HG02870 (cell line): Measurements from ENCODE around the gene DYRK1B.
A peak's percentile ranks its signal among the peaks of the same experiment; 100 is the strongest.

Experiments
- ATAC-seq: cut with Tn5 transposase; IDR thresholded peaks from one replicate; pipeline ENCODE4 v1.9.1; 2021; ENCODE audit warnings: mild to moderate bottlenecking, moderate library complexity; ENCODE audit not compliant: unreplicated experiment

The DYRK1B gene

DNA sequence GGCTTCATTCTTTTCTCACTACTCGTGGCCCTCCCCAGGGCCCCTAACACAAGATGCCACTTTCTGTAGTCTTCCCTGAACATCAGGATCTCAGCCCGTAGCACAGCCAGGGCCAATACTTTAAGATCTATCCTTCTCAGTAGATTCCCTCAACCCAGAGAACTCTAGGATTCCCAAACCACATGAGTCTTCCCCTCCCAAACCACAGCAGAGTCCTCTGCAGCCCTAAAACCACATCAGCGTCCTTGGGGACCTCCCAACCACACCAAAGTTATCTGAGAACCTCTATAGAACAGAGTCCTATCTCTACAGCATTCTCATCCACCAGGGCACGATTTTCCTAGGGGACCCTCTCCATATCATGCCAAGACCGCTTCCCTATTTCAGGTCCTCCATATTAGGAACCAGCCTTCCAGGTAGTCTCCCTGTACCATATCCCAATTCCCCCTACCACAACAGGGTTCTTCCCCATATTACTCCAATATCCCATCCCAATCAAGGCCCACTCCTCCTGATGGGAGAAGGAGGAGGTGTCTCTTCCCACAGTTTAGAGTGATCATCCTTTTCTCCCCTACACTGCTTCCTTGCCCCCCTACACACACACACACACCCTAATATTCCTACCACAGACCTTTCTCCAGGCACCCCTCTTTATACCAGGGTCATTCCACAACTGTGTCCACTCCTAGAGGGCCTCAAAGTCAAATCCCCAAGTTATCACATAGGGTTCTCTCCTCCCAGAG is 1.4 kb downstream of the DYRK1B start:
- ATAC-seq = no peak

DNA sequence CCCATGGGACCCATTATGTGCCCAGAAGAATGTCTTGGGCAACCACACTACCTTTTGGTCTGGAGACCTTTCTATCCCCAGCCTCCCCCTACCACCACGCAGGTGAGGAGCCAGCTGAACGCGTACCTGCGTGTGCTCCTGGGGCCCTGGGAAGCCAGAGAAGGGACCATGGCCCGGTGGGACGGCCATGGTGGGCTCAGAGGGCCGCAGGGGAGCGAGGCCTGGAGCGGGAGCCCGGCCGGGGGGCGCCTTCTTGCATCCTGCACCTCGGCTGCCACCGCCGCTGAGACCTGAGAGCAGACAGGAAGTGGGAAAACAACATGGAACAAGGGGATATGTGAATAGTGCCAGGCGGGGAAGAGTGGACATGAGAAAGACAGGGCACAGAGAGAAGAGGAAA is 2.3 kb downstream of the DYRK1B start:
- ATAC-seq = no peak

DNA sequence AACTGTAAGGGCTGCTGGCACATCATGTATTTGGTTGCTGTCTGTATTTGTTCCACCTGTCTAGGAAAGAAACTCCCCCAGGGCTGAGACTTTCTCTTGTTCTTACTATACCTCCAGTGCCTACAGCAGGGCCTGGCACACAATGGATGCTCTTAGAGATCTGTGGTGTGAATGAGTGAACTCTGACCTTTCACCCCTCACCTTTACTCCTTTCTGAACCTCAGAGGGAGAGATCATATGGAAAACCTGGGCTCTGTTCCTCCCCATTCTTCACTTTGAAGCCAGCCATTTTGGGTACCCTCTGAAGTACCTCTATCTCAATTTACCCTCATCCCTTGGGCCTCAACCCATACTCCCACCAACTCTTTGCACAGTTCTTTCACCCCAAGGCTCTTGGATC is 3.1 kb downstream of the DYRK1B start:
- no peak for ATAC-seq

DNA sequence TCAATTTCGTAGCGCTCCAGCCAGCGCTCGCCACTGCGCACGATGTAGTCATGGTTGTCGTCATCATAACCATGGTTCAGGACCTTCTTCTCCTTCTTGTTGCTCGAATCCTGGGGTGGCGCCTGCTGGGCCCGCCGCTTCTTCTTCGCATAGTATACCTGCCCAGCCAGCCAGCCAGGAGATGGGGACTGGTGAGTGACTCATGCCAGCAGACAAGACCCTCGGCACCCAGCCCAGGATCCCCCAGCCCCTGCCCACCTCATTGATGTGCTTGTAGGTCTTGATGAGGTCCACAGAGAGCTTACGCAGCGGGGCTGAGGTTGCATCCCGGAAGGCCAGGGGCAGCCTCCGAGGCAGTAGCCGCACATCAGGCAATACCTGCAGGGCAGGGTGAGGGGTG is 3.6 kb downstream of the DYRK1B start:
- ATAC-seq = no peak

DNA sequence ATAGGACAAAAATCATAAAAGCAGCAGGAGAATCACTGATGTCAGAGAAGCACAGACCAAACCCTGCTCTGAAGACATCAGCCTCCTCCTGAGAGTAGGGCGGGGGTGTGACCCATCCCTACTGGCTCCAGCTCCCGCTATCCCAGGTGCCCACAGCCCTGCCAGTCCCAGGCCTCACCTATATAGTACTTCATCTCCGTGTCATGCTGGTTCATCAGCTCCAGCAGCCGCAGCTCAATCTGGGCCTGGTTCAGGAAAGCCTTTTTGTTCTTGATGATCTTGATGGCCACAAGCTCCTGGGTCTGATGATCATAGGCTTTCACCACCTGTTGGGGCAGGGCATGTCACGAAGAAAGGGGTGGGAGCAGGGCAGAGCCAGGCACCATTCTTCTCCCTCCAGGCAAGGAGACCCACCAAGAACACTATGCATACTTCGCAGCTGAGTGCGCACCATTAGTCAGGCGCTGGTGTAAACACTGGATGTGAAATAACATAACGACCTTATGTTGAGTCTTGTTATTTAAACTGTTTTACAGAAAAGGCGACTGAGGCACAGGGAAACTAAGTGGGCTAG is 4.2 kb downstream of the DYRK1B start:
- ATAC-seq = no peak

DNA sequence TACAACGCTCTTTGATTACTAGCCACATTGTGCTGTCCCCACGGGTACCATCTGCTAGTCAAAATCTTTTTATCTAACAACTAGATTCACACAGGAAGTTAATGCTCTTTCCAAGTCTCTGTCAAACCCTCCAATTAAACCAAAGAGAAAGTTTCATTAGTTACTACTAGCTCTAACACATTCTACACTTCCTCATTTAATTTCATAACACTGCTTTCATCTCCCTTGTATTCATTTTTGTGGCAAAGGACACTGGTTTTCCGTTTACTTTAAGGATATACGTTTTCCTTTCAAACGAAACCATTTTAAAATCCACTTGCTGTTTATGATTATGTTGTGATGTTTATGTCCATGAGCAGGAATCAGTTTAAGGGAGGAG is 5.3 kb downstream of the DYRK1B start:
- ATAC-seq = no peak

DNA sequence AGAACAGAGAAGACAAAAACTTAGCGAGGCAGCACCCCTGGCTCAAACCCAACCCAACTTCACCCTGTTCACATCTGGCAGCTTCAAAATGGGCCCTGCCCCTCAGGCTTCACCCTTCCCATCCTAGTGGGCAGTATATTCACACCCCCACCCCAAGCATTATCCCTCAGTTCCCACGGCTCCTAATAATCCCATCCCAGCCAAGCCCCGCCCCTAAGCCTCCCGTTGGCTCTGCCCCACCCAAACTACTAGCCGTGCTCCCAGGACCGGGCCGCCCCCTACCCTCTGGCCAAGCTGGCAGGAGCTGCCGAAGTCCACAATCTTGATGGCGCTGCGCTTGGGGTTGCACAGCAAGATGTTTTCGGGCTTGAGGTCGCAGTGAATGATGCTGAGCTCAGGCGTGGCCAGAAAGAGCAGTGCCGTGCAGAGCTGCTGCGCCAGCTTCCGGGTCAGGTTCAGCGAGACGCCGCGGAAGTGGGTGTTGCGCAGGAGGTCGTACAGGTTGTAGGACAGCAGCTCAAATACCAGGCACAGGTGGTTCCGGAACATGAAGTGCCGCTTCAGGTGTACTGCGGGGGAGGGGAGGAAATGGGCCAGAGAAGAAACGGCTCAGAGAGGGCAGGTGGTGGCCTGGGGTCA is 5.8 kb downstream of the DYRK1B start:
- no peak for ATAC-seq

DNA sequence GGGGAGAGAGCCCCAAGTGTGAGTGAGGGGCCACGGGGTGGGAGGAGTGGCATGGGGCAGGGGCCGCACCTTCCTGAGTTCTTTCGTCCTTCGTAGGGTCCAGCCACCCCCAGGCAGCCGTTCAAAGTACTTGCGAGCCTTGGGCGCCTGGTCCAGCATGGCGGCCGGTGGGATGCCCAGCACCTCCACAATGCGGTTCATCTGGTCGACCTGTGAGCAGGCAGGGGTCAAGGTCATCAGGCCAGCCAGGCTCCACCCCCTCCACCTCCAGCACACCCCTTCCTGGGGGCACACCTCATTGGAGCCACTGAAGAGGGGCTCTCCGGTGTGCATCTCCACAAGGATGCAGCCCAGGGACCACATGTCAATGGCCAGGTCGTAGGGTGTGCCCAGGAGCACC is 6.7 kb downstream of the DYRK1B start:
- ATAC-seq = no peak

DNA sequence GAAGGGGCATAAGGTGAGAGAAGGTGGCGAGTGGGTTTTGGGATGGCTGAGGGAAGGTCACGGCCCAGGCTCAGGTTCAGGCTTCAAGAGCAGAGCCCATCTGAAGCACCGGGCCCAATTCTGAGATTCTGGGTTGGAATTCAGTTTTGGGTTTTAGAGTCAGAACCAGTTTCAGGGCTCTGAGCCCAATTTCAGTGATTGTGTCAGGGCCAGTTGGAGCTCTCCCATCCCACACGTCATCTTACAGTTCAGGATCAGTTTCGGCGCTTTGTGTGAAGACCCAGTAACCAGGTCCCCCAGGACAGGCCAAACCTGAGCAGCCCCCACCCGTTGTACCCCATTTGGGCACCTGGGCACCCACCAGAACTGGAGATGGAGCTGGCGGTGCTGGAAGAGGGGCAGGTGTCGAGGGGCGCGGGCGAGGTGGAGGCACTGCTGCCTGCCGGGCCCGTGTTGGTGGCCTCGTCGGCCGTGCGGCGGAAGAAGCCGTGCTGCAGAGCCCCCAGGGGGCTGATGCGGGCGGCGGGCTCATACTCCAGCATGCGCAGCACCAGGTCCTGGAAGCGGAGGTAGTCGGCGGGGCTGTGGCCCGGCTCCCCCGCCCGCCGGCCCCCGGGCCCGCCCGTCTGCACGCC is 7.5 kb downstream of the DYRK1B start:
- no peak for ATAC-seq

DNA sequence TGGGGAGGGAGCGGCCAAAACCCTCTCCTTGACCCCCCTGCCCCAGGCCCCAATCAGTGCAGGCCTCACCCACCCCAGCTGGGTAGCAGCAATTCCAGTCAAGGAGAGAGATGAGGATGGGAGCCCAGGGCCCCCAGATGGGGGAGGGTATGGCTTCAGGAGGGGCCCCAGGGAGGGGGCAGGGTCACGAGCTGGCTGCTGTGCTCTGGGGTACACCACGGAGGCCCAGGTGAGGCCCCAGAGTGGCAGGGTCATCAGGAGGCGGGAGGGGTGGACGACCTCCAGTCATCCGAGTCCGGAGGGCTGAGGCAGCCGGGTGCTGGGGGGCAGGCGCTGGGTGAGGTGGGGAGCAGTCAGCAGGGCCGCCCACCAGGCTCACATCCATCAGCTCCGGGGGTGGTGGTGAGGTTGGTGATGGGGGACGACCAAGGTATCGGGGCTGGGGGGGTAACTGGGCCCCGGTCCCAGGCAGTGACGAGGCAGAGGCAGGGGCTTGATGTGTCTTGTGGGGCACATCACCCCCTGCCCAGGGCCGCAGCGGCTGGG is 8.4 kb downstream of the DYRK1B start:
- no peak for ATAC-seq

DNA sequence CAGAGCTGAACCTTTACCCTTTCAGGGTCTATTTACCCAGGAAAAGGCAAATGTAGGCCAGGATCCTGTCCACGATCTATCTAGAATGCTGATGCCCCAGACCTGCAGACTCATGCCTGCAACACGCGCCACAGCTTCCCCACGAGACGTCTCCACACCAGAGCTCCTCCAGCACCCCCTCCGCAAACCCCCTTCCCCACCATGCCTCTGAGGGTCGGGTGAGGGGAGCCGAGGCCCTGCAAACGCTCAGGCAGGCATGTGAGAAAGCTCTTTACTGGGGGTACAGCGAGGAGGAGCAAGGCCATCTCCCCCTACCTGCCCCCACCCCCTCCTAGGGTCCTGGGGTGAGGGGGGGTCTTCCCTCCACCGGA is 8.9 kb downstream of the DYRK1B start:
- ATAC-seq = no peak

DNA sequence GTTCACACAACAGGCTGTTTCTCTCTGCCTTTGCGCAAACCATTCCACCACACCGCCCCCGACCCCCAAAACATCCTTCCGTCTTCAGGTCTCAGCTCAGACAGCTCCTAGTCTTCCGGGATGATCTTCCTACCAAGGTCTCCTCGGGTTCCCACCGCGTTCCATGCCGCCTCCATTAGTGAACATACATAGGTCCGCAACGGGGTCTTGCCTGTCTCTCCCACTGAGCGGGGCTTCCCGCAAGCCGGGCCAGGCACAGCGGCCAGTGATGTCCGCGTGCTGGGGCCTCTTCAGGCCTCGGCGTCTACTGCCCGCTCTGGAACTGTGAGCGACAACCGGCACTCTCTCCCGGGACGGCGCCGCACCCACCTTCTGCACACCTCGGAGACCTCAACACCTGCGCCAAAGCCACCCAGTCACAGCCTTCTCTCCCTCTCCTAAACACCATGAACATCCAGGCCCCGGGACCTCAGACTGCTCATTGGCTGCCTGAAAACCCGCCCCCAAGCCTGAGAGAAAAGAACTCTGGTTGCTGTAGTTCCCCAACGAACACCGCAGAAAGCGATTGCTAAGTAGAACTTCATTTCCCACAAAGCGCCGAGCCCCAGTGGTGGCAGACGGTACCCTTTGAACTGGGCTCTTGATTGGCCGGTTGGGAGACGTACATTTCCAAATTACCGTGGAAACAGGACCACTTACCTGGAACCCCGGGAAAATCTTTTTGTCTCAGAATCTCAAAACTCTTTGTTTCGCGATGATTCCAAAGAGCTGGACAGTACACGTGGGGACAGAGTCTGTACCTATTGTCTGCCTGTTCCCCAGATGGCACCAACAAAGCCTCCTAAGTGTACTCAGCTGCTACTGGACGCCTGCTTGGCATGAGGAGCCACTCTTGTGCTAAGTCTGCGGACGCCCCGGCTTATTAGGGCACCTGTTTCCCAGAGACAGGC is 9.5 kb downstream of the DYRK1B start:
- peak; percentile 91 for ATAC-seq

DNA sequence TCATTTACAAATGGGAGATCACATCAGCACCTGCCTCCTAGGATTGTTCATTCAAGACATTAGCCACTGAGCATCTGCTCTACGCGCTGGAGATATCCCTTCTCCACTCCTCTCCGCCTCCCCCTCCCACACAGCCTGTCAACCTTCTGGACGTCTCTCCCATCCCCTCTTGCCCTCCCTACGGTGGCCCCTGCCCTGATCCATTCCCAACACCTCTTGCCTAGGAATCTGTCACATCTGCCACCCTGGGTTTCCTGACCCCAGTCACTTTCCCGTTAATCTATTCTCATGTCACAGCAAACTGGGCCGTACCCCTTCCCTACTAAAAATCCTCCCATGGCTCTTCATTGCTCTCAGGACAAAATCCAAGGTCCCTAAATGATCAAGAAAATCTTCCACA is 10.3 kb downstream of the DYRK1B start:
- no peak for ATAC-seq

DNA sequence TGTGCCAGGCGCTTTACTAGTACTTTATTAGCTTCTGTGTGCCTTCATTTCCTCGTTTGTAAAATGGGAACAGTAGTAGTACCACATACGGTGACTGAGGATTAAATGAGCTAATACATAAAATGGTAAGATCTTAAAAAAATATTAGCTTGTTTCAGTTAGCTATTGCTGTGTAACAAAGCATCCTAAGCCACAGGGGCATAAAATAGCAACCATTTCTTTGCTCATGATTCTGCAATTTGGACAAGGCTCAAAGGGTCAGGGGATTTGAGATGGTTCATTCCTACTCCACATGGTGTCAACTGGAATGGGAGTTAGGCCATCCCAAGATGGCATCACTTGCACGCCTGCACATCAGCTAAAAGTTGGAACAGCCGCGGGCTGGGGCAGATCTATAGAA is 13.3 kb downstream of the DYRK1B start:
- ATAC-seq = no peak

DNA sequence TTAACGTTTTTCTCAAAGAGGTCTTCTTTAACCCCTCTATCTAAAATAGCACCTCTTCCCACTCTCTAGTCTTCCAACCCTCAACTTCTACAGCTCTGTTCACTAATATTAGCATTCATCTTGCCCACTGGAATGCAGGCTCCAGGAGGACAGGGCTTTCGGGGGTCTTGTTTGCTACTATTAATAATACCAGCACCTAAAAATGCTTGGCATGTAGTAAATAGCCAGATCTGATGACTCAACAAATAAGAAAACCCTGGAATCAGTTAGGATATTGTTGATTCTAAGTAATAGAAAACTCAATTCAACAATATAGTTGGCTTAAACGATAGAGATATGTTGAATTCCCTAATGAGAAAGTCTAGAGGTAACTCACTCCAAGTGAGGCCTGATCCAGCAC is 14.2 kb downstream of the DYRK1B start:
- no peak for ATAC-seq

DNA sequence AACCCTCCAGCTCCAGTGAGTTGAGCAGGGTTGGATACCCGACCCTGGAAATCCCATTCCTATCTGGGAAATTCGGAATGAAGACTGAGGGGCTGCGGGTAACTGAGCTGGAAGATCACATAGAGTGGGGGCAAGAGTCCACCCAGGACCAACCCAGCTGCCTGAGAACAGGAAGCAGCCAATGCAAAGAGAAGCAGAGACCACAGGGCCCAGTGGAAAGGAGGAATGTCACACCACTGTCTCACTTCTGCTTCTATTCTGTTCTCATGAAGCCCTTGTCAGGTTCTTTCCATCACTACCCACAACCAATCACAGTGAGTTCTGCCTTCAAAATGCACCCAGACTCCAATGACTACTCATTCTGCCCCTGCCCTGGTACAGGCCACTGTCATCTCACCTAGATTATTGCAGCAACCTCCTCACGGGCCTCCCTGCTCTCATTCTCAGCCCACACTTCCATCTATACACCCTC is 15.3 kb downstream of the DYRK1B start:
- ATAC-seq = peak; percentile 90

DNA sequence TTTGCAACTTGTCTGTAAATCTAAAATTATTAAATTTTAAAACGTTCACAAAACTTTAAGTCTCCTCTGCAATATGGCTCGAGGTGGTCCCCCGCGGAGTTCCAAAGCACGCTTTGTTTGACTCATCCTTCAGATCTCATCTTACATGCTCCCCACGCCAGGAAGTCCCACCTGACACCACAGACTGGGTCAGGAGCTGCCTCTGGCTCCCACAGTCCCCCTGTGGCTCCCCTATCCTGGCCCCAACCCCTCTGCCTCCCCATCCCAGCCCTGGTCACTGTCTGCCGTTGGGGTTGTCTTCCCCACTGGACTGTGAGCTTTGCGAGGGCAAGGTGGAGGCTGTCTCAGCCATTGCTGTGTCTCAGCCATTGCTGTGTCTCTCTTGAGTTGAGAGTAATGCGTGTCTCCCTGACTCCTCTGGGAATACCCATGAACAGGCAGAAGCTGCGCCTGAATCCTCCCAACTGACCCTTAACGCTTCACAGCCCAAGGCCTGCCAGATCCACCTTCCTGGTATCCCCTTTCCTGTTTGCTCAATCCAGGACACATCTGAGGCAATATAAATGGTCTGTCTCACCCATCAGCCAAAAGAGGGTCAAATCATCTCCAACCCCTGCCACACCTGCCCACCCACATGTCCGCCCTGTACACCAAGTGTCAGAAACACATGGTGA is 15.9 kb downstream of the DYRK1B start:
- ATAC-seq = no peak

DNA sequence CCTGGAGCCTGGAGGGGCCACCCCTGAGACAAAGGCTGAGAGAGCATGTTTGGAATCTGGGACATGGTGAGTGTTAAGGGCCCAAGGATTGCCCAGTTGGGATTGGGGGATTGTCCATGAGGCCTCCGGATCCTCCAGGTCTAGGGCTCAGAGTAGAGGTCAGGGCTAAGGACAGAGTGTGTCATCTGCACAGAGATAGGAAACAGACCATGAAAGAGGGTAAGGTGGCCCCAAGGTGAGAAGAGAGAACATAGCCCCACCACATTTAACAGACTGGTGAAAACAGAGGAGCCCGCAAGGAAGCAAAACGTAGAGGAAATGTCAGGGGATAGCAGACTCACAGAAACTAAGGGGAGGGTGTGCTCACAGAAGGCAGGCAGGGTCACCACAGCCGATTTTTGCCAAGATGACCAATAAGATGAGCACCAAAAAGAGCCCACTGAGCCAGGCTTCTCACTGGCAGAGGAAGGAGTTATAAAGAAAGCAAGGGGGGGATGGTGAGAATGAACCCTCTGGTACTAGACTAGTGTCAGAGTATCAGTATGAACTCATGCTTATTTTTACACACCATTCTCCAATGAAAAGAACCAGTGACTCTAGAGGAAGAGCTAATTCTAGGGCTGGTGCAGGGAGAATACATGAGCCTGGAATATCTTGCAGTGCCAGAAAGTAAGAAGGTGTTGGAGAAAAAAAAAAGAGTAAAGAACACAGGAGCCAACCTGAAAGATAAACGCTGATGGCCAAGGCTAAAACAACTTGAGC is 17.5 kb downstream of the DYRK1B start:
- no peak for ATAC-seq

DNA sequence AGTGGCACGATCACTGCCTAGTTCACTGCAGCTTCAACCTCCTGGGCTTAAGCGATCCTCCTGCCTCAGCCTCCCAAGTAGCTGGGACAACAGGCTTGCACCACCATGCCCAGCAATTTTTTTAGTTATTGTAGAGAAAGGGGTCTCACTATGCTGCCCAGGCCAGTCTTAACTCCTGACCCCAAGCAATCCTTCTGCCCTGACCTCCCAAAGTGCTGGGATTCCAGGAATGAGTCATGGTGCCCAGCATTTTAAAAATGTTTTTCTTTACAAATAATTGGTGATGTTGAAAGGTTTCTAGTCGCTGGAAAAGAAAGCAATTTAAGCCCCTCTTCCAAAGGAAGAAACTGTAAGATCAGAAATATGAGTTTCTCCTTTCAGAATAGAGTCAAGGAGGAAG is 19.4 kb downstream of the DYRK1B start:
- no peak for ATAC-seq
